Endothelial cell of umbilical vein (primary cell): ENCODE data around the gene TMOD1.

Experiments used
- CTCF ChIP-seq, 2 donors: IDR thresholded peaks; 1 replicate in 1 of 2; 2 replicates in 1 of 2; pipeline ENCODE4 v1.5.1; 2011; ENCODE audit warnings: low read length in 2 of 2, mild to moderate bottlenecking in 2 of 2, moderate library complexity in 2 of 2, control low read depth in 1 of 2, inconsistent platforms in 1 of 2, low read depth in 1 of 2; ENCODE audit not compliant: insufficient read depth in 1 of 2; ENCODE audit errors: extremely low read depth in 1 of 2
- EZH2 ChIP-seq: IDR thresholded peaks from 2 replicates; pipeline ENCODE4 v1.6.1; 2012; ENCODE audit warnings: borderline replicate concordance, low read depth, mild to moderate bottlenecking, moderate library complexity, low read length, inconsistent platforms; ENCODE audit not compliant: severe bottlenecking

- TF ChIP-seq EZH2 (no peak), CTCF (IDR thresholded peaks at IDR 0.05; ENCODE audit: extremely low read depth in 1 of 2, insufficient read depth in 1 of 2, low read depth in 1 of 2, low read length in 2 of 2) (no peak)
These were observed 44.0 kb downstream of the TMOD1 start for GRCh38 chr9:97545486-97545885.
